DOHH2 (cell line): Measurements from ENCODE around the gene MUC5B.

Source experiments
- H3F3A ChIP-seq: fragments of 200-600 bp; sonication (generic), shearing (Covaris generic); 2 replicates; pipeline ENCODE4 v1.6.0; 2016; ENCODE audit warnings: antibody characterized with exemption, mild to moderate bottlenecking; ENCODE audit not compliant: control insufficient read depth, insufficient read depth
- H3K27ac ChIP-seq: fragments of 200-600 bp; sonication (generic); 2 replicates; pipeline ENCODE4 v1.5.1; 2014; ENCODE audit warnings: low read depth, mild to moderate bottlenecking, low read length, moderate library complexity
- H3K27me3 ChIP-seq: fragments of 200-600 bp; sonication (generic); 2 replicates; pipeline ENCODE4 v1.6.1; 2014; ENCODE audit warnings: mild to moderate bottlenecking, low read length, mixed read lengths; ENCODE audit not compliant: control insufficient read depth
- H3K36me3 ChIP-seq: fragments of 200-600 bp; sonication (generic); 2 replicates; pipeline ENCODE4 v1.6.1; 2014; ENCODE audit warnings: mild to moderate bottlenecking, low read length, moderate library complexity, mixed read lengths; ENCODE audit not compliant: control insufficient read depth
- H3K4me1 ChIP-seq: fragments of 200-600 bp; sonication (generic); 2 replicates; pipeline ENCODE4 v1.6.1; 2014; ENCODE audit warnings: mild to moderate bottlenecking, low read length, mixed read lengths; ENCODE audit not compliant: control insufficient read depth
- H3K4me2 ChIP-seq: fragments of 200-600 bp; sonication (generic); 2 replicates; pipeline ENCODE4 v1.6.0; 2014; ENCODE audit warnings: mild to moderate bottlenecking, low read length, moderate library complexity
- H3K4me3 ChIP-seq: fragments of 200-600 bp; sonication (generic); 2 replicates; pipeline ENCODE4 v1.5.1; 2014; ENCODE audit warnings: mild to moderate bottlenecking, low read length, mixed read lengths
- H3K79me2 ChIP-seq: fragments of 200-600 bp; sonication (generic); 2 replicates; pipeline ENCODE4 v1.6.1; 2014; ENCODE audit warnings: mild to moderate bottlenecking, low read length, mixed read lengths; ENCODE audit not compliant: control insufficient read depth
- H3K9me2 ChIP-seq: fragments of 200-600 bp; sonication (generic); replicated peaks from 2 replicates; pipeline ENCODE4 v1.6.1; 2014; ENCODE audit warnings: mild to moderate bottlenecking, low read length, mixed read lengths; ENCODE audit not compliant: control insufficient read depth
- H3K9me3 ChIP-seq: fragments of 200-600 bp; sonication (generic); 2 replicates; pipeline ENCODE4 v1.6.1; 2014; ENCODE audit warnings: antibody characterized with exemption, low read length, mixed read lengths; ENCODE audit not compliant: control insufficient read depth, insufficient read depth
- H4K20me1 ChIP-seq: fragments of 200-600 bp; sonication (generic); 2 replicates; pipeline ENCODE4 v1.6.0; 2014; ENCODE audit warnings: low read depth, mild to moderate bottlenecking, antibody characterized with exemption, low read length, moderate library complexity; ENCODE audit not compliant: control insufficient read depth, insufficient read depth
- EZH2phosphoT487 ChIP-seq: fragments of 200-600 bp; sonication (generic); IDR thresholded peaks from 2 replicates; pipeline ENCODE4 v1.6.1; 2017; ENCODE audit warnings: borderline replicate concordance, mild to moderate bottlenecking, antibody characterized with exemption, low read length, moderate library complexity, mixed read lengths
- TF ChIP-seq, protein P1 (sequence below): fragments of 200-600 bp; sonication (generic); IDR thresholded peaks from one replicate; pipeline ENCODE4 v1.5.1; 2014; ENCODE audit warnings: antibody characterized with exemption, mild to moderate bottlenecking, low read depth, low read length; ENCODE audit not compliant: poor library complexity, severe bottlenecking

Gene MUC5B

DNA sequence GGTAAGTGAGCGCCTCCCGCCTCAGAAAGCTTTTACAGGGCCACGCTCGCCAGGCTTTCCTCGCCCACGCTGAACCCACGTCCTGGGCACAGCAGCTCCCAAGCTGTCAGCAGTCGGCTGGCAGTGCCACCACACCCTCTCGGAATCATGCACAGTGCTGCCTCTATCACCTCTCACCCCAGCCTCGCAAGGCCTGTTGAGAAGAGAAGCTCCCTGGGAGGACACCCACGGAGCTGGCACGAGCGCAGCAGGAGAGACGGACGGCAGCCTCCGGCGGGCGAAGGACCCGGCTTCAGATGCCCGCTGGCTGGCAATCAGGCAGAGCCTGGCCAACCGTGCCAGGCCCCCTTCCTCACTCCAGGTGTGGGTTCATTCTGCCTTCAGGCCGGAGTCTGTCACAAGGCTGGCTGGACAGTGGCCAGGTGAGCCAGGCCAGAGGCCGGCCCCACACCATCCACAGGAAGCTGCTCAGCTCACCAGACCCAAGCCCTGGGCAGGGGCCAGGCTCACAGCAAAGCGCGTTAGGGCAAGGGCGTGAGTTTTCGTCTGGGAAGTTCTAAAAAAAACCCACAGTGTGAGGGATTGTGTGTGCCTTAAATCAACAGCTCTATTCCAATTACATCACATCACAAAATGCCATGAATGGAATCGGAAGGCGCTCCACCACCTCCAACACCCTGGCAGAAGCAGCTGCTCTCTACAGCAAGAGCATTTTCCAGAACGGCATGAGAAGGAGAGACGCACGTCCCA is 53.4 kb downstream of the MUC5B start:
- no peaks in the 10 kb centered on the region for H3K79me2 ChIP-seq
- no peaks in the 10 kb centered on the region for H4K20me1 ChIP-seq
- H3K27me3 ChIP-seq: no peaks in the 10 kb centered on the region
- H3K9me3 ChIP-seq: no peaks in the 10 kb centered on the region
- no peaks in the 10 kb centered on the region for H3K36me3 ChIP-seq
- H3F3A ChIP-seq: no peaks in the 10 kb centered on the region
- no peak overlapping the region for H3K27ac ChIP-seq
- H3K4me1 ChIP-seq: no peaks in the 10 kb centered on the region
- TF ChIP-seq EZH2phosphoT487: no peak
- TF ChIP-seq, protein P1, sequence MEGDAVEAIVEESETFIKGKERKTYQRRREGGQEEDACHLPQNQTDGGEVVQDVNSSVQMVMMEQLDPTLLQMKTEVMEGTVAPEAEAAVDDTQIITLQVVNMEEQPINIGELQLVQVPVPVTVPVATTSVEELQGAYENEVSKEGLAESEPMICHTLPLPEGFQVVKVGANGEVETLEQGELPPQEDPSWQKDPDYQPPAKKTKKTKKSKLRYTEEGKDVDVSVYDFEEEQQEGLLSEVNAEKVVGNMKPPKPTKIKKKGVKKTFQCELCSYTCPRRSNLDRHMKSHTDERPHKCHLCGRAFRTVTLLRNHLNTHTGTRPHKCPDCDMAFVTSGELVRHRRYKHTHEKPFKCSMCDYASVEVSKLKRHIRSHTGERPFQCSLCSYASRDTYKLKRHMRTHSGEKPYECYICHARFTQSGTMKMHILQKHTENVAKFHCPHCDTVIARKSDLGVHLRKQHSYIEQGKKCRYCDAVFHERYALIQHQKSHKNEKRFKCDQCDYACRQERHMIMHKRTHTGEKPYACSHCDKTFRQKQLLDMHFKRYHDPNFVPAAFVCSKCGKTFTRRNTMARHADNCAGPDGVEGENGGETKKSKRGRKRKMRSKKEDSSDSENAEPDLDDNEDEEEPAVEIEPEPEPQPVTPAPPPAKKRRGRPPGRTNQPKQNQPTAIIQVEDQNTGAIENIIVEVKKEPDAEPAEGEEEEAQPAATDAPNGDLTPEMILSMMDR: no peak
- no peak overlapping the region for H3K4me2 ChIP-seq
- H3K9me2 ChIP-seq: no peaks in the 10 kb centered on the region
- H3K4me3 ChIP-seq: no peak overlapping the region

DNA sequence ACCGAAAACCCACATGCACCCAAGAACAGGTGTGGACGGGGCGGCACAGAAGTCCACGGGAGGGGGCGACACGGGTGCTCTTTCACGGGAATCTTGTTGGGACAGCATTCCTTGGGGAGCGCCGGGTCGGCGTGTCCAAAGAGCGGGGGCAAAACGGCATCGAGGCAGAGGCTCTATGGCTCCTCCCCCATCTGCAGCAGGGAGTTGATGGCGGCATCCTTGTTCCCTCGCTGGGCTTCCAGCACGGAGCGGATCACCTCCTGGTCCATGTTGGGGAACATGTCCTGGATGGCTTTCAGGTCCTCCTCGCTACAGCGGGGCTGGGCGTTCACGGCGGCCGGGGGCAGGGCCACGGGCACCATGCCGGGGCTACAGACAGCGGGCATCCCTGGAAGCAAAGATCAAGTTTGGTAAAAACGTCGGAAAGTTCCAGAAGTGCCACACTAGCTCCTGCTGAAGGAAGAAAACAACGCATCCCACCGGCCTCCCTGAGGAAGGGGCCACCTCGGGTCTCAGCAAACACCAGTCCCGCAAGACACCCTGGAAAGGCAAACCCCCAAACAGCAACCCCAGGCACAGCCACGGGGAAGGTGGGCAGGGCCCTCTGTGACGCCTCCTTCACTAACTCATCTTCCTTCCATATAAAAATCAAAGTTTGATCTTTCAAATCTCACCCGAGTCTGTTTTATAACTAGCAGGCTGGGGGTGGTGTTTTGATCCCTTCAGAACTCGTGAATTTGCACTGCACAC is 54.2 kb downstream of the MUC5B start:
- Histone ChIP-seq H3F3A (no peaks in the 10 kb centered on the region), H3K9me3 (no peaks in the 10 kb centered on the region), H3K9me2 (no peaks in the 10 kb centered on the region), H3K27me3 (no peaks in the 10 kb centered on the region), H3K36me3 (no peaks in the 10 kb centered on the region), H3K79me2 (no peaks in the 10 kb centered on the region), H3K4me1 (no peaks in the 10 kb centered on the region), H3K27ac (no peak overlapping the region), H4K20me1 (no peaks in the 10 kb centered on the region), H3K4me2 (no peak overlapping the region), H3K4me3 (no peak overlapping the region)
- no peak for TF ChIP-seq EZH2phosphoT487
- TF ChIP-seq, protein P1: no peak

DNA sequence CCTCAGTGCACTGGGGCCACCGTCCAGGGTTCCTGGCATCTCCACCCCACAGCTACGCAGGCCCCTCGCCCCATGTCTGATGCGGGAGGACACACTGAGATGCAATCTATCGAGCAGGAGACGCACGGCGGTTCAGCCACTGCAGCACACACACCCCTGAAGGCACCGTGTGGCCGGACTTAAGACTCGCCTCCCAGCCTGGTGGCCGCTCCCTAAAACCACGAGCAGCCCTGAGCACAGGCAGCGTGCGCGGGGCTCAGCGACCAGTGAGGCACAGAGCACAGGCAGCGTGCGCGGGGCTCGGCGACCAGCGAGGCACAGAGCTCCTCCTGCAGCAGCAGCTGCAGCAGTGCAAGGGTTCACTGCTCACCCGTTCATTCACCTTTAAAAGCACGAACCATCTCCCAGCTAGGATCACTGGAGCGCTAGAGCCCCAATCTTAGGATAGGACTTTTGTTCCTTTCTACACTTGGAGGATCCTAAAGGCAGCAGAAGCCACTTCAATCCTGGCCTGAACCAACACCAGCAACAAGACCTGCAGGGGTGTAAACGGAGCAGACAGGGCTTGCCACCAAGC is 55.2 kb downstream of the MUC5B start:
- Histone ChIP-seq H3K4me1 (no peaks in the 10 kb centered on the region), H3K4me2 (no peak overlapping the region), H3K9me3 (no peaks in the 10 kb centered on the region), H3K27me3 (no peaks in the 10 kb centered on the region), H4K20me1 (no peaks in the 10 kb centered on the region), H3K4me3 (no peak overlapping the region), H3K36me3 (no peaks in the 10 kb centered on the region), H3K27ac (no peak overlapping the region), H3F3A (no peaks in the 10 kb centered on the region), H3K9me2 (no peaks in the 10 kb centered on the region), H3K79me2 (no peaks in the 10 kb centered on the region)
- TF ChIP-seq, protein P1: no peak
- TF ChIP-seq EZH2phosphoT487: no peak
